Measurements from ENCODE around the gene NRDE2. TPM values are rescaled to one million over a fixed set of nuclear protein-coding genes. Genes with fewer than 3 reads are reported as not detected.

The NRDE2 gene
- total RNA-seq, 6 experiments from 2014 or later: 7.9 to 16.3 (median 13.8) TPM

DNA sequence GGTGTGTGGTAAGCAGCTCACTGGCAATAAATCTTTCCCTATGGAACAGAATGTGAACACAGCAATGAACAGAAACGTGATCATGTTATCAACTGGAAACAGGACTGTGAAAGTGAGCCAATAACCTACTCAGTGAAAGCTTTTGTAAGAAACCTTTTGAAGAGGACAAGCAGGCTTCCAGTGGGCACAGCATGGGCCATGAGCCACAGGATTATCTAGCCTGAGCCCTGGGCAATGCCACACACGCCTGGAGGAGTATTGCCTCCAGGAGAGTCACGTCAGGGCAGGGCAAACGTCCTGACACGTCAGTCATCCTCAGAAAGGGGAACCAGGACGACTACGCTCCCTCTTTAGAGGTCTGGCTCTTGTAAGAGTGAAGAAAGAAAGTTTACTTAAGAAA, 32.3 kb downstream of the NRDE2 start:
- Histone ChIP-seq H3K36me3 (peaks cover 0 to 27% (median 8%) of the 10 kb centered on the region in 4 donors), H3K4me1 (peaks cover 0 to 31% (median 7%) of the 10 kb centered on the region in 4 donors), H3K27me3 (no peaks in the 10 kb centered on the region), H3K9me3 (no peaks in the 10 kb centered on the region), H3K27ac (no peak overlapping the region), H3K4me3 (no peak overlapping the region)
- DNase-seq (peak in 1 of 3 donors; percentile 46), ATAC-seq (peak in 1 of 4 donors; percentile 35)
- TF ChIP-seq POLR2A (IDR thresholded peaks at IDR 0.05): no peak
- TF ChIP-seq, protein P1, sequence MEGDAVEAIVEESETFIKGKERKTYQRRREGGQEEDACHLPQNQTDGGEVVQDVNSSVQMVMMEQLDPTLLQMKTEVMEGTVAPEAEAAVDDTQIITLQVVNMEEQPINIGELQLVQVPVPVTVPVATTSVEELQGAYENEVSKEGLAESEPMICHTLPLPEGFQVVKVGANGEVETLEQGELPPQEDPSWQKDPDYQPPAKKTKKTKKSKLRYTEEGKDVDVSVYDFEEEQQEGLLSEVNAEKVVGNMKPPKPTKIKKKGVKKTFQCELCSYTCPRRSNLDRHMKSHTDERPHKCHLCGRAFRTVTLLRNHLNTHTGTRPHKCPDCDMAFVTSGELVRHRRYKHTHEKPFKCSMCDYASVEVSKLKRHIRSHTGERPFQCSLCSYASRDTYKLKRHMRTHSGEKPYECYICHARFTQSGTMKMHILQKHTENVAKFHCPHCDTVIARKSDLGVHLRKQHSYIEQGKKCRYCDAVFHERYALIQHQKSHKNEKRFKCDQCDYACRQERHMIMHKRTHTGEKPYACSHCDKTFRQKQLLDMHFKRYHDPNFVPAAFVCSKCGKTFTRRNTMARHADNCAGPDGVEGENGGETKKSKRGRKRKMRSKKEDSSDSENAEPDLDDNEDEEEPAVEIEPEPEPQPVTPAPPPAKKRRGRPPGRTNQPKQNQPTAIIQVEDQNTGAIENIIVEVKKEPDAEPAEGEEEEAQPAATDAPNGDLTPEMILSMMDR (IDR thresholded peaks at IDR 0.05): no peak
- 53% methylated on average over 7 of the region's 7 CpGs for WGBS (ENCODE audit: insufficient coverage, low coverage, low lambda C conversion rate, missing lambda C conversion rate)
- intact Hi-C loops (cut with DNase I): no loop called here

DNA sequence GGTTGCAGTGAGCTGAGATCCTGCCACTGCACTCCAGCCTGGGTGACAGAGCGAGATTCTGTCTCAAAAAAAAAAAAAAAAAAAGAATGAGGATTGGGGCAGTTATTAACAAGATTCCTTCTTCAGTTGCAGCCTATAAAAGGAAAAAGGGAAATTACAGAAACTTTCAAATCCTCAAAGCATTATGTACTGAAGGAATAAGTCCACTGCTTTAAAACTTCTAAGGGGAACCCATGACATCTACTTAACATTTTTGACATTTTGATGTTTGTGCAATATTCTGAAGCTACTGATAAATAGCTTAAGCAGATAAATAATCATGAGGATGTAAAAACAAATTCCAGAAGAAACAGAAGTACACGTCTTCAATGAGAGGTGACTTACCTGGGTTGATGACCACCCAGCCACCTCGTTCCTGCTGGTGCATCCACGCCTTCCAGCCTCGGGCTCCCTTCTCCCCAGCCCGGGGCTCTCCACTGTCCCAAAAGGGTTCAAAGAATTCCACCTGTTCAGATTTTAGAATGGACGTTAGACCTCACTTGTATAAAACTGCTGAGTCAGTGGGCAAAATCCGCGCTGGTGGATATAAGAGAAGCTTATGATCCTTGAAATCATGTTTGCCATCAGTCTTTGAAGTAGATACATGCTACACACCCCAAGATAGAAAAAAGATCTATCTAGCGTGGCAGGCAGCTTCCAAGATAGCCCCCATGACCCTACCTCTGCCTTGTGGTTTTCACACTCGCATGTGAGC, 33.7 kb downstream of the NRDE2 start:
- TF ChIP-seq, protein P1 (IDR thresholded peaks at IDR 0.05): no peak
- no peak for TF ChIP-seq POLR2A (IDR thresholded peaks at IDR 0.05)
- peak in 1 of 3 donors; percentile 28 for DNase-seq
- 87% methylated on average over 10 of the region's 11 CpGs for WGBS (ENCODE audit: insufficient coverage, low coverage, low lambda C conversion rate, missing lambda C conversion rate)
- H3K4me1 ChIP-seq: peaks cover 0 to 17% (median 7%) of the 10 kb centered on the region in 4 donors
- intact Hi-C loops (cut with DNase I): no loop called here
- no peak overlapping the region for H3K27ac ChIP-seq
- H3K4me3 ChIP-seq: no peak overlapping the region
- ATAC-seq: no peak
- no peaks in the 10 kb centered on the region for H3K27me3 ChIP-seq
- no peaks in the 10 kb centered on the region for H3K9me3 ChIP-seq
- H3K36me3 ChIP-seq: peaks cover 0 to 19% (median 8%) of the 10 kb centered on the region in 4 donors

DNA sequence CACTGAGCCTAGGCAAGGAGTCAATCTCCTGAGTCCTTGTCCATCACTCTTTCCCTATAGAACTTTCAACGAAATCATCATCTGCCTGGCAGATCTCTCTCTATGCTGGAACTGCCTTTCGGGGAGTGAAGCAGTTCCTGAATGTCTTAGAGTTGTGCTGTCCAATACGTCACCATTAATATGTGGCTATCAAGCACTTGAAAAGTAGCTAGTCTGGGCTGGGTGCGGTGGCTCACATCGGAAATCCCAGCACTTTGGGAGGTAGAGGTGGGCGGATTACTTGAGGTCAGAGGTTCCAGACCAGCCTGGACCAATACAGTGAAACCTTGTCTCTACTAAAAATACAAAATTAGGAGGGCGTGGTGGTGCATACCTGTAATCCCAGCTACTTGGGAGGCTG, 35.1 kb downstream of the NRDE2 start:
- peaks cover 0 to 3% (median 0%) of the 10 kb centered on the region in 4 donors for H3K4me1 ChIP-seq
- no peaks in the 10 kb centered on the region for H3K9me3 ChIP-seq
- H3K4me3 ChIP-seq: no peak overlapping the region
- TF ChIP-seq, protein P1 (IDR thresholded peaks at IDR 0.05): no peak
- no peak for TF ChIP-seq POLR2A (IDR thresholded peaks at IDR 0.05)
- no peak for ATAC-seq
- intact Hi-C loops (cut with DNase I): no loop called here
- H3K27me3 ChIP-seq: no peaks in the 10 kb centered on the region
- peak in 1 of 3 donors; percentile 21 for DNase-seq
- no peak overlapping the region for H3K27ac ChIP-seq
- 94% methylated on average over 7 of the region's 7 CpGs for WGBS (ENCODE audit: insufficient coverage, low coverage, low lambda C conversion rate, missing lambda C conversion rate)
- H3K36me3 ChIP-seq: peaks cover 0 to 28% (median 12%) of the 10 kb centered on the region in 4 donors

DNA sequence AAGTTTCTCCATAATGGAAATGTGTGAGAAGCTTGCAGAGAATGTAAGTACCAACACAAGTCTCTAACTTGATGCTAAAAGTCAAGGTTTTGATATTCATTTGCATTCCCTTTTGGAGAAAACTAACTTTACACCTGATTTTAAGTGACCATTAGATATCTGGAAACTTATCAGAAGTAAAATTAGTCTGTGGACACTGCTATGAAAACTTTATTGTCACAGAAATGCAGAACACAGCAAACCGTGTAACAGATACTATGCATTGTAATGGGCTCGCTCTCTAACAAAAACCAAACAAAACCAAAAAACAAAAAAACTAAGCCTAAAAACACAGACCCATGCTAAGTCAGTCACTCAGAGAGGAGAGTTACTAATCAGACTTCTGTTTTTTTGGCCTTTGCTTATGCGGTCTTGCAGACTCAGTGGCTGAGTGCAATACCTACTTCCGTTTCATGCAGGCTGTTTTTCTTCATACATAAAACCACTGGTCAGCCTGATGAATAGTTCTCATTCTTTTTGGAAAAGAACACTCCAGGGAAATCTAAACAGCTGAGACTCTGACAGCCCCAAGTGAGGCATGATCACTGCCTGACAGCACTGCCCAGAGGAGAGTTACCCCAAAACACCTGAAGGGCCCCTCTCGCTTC, 35.7 kb downstream of the NRDE2 start:
- H3K27me3 ChIP-seq: no peaks in the 10 kb centered on the region
- TF ChIP-seq, protein P1 (IDR thresholded peaks at IDR 0.05): no peak
- no peak for TF ChIP-seq POLR2A (IDR thresholded peaks at IDR 0.05)
- ATAC-seq: peak; percentile 26 to 47 (median 38)
- H3K4me1 ChIP-seq: no peaks in the 10 kb centered on the region
- H3K36me3 ChIP-seq: peaks cover 0 to 34% (median 13%) of the 10 kb centered on the region in 4 donors
- H3K9me3 ChIP-seq: no peaks in the 10 kb centered on the region
- DNase-seq: peak in 1 of 3 donors; percentile 40
- H3K27ac ChIP-seq: no peak overlapping the region
- H3K4me3 ChIP-seq: no peak overlapping the region
- intact Hi-C loops (cut with DNase I): no loop called here
- WGBS (ENCODE audit: insufficient coverage, low coverage, low lambda C conversion rate, missing lambda C conversion rate): 77% methylated on average over 5 of the region's 5 CpGs
